Brain pericyte (primary cell): ENCODE data around the gene NDUFB6.
"Not testable (repeated sequence)": the region's sequence is repeated elsewhere in the genome, so short reads cannot be mapped to it uniquely, and the experiment has no call there.

Experiments used
- DNase-seq: peaks from one replicate; pipeline ENCODE4 v3.0.0-alpha.2; 2012; ENCODE audit warnings: low read depth, low spot score

Gene NDUFB6

DNA sequence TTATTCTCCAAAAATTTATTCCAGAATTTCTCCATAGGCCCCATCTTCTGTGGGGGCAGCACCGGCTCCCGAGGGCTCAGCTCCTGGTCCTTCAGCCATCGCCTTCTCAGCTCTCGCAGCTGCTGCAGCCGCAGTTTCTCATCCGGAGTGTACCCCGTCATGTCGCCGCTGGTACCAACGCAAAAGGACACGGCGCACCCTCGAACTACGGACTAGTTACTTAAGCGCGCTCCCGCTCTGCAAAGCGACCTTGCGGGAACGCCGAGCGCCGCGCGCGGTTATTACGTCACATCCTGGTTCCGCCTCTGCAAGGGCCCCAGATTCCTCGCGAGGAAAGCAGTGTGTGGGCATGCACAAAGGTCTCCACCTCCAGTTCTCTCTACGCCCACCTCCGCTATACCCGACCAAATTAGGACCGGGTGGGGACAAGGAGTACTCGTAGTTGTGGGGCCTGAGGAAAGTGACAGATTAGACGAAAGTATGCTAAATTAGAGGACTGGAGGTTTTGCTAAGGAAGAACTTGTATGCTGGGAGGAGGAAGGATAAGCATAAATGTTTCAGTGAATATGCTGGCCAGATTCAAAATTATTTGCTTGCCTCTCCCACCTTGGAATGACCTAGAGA lies at the start of gene NDUFB6:
TSS of gene NDUFB6 (minus strand) at position 260 of the 624 bp plus-strand sequence. CDS start at position 161, 99 bp downstream.
- peak; percentile 79 for DNase-seq

DNA sequence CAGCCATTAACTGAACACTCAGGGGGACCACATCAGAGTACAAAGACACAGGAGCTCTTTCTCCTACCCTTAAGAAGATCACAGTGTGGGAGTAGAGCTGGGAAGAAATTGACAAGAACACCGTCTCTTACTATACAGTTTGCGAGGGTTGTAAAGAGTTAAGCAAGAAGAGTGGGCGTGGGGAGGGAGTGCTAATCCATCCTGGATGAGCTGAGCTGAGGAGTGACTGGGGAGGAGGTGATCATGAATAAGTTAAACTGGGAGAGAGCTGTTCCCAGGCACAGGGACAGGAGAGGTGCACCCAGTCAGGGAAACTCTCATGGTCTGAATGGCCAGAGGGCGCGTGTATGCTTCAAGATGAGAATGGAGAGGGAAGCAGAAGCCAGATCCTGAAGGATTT lies 45.3 kb upstream of the NDUFB6 start:
- DNase-seq = no peak

DNA sequence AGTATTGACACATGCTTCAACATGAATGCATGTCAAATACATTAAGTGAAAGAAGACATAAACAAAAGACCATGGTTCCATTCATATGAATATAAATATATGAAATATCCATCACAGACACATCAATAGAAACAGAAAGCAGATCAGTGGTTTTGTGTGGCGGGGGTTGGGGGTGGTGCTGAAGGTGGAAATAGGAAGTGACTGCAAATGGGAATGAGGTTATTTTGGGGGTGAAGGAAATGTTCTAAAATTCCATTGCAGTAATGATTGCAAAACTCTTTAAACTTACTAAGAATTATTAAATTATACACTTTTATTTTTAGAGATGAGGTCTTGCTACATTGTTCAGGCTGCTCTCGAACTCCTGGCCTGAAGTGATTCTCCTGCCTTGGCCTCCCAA lies 33.9 kb upstream of the NDUFB6 start:
- no peak for DNase-seq

DNA sequence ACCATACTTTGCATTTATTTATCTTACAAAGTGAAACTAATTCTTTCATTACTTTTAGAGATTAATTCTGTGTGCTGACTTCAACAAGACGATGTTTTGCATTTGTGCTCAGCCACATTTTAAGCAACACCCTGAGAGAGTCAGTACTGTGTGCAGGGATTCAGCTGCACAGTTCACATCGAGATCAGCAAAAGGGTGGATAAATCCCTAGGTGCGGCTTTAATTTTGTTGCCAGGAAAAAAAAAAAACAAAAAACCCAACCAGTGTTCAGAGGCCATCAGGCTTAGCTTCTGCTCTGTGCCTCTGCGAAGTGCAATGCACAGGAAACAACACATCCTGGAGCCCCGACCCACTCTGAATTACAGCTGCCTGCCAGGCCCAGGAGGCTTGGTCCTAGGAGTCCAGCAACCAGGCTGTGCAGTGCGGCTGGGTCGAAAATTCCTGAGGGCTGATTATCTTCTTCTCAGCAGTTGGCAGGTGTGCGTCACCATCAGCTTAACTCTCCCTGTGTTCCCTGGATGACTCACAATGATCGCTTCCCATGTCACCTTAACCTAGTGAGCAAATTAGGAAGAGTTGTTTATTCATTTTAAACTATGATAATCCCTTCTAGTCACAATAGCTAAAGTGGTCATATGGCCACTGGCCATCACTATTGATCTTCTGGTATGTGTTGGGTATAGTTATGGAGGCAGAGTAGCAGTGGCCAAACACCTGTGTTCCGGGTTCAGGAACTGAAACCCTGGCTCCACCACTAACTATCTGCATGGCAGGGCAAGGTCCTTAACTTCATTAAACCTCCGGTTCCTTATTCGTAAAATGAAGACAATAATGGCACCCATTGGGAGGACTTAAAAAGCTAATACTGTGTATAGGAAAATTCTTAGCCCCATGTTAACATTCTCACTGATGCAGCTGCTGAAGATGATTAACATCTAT lies 31.2 kb upstream of the NDUFB6 start:
- DNase-seq = no peak

DNA sequence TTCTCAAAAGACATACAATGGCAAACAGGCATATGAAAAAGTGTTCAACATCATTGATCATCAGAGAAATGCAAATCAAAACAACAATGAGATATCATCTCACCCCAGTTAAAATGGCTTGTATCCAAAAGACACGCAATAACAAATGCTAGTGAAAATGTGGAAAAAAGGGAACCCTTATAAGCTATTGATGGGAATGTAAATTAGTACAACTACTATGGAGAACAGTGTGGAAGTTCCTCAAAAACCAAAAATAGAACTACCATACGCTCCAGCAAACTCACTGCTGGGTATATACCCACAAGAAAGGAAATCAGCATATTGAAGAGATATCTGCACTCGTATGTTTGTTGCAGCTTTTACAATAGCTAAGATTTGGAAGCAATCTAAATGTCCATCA lies 26.1 kb upstream of the NDUFB6 start:
- not testable (repeated sequence) for DNase-seq

- no peak for DNase-seq
Observed at GRCh38 chr9:32596936-32597335, 24.0 kb upstream of the NDUFB6 start.

- no peak for DNase-seq
Observed at GRCh38 chr9:32596096-32596865, 23.3 kb upstream of the NDUFB6 start.

DNA sequence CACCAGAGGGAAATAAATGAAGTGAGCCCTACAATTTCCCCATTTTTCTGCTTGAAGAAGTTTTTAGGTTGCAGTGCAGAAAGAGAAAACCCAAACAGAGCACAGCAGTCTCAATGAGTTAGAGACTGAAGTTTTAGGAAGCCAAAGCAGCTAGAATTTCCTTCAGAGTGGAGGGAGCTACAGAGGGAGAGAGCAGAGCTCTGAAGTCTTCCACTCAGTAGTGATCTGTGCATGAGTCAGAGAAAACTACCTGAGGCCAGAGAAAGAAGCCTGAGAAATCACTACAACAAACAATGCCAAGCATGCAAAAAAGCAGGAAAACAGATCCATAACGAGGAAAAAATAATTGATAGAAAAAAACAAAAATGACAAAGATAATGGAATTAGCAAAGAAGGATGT lies 17.9 kb upstream of the NDUFB6 start:
- DNase-seq = no peak

- DNase-seq = no peak
Observed at GRCh38 chr9:32590476-32590875, 17.5 kb upstream of the NDUFB6 start.

DNA sequence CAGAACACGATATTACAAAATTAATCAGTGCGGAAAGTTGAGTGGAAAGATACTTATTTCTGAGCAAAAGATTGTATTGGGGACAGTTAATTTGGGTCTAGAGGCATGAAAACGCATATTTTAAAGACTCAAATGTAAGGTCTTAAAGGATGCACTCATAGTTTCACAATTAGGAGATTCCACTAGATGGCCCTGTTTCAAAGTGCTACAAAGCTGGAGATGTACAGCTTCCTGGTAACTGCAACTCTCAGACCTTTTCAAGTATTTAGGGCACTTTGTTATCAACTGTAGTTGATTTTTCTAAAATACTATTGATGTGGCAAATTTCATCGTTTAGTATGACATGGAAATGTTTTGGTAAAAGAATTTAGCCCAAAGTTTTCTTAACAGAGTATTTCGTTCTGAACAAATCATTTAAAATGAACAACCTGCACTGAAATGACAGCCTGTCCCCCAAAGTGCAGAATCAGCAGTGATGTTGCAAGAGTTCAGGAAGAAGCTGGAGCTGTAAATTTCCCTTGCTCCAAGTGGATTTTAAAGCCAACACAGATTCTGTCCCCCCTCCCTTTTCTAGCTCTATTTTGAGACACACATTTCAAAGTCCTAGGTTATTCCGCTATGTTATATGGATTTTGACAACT lies 16.2 kb upstream of the NDUFB6 start:
- no peak for DNase-seq

- DNase-seq = no peak
Observed at GRCh38 chr9:32587901-32588300, 14.9 kb upstream of the NDUFB6 start.

DNA sequence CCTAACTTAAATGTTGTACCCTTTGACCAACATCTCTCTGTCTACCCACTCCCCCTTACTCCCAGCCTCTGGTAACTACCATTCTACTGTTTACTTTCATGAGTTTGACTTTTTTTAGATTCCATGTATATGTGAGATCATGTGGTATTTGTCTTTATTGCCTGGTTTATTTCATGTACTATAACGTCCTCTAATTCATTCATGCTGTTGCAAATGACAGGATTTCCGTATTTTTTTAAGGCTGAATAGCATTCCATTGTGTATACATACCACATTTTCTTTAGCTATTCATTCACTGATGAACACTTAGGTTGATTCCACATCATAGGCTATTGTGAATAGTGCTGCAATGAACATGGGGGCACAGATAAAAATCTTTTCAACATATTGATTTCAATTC lies 11.8 kb upstream of the NDUFB6 start:
- DNase-seq = no peak

DNA sequence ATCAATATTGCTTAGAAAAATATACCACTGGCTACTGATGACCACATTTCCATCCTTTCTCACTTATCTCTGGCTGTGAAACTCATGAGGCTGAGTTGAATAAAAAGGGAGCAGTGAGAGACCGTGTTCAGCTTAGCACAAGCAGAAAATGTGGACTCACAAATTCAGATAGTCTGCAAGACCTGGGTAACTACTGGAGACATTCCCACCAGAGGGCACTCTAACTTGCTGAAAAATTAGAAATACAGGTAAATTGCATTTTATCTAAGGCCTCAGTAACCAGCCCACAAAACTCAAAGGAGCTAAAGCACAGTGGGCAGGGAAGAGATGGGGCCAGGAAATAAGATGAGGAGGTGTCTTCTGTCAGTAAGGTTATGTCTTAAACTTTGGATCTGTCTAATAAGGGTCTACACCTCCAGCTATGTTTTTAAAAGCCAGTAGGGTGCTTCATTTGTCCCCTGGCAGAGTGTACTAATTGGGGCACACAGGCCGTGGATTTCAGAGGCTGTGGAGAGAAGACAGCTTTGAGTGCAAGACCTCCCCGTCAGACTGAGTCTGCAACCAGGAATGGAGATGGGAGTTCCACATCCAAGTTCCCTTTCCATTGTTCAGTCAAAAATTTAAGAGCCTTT lies 8.7 kb upstream of the NDUFB6 start:
- DNase-seq = no peak

- DNase-seq = no peak
Observed at GRCh38 chr9:32580631-32581300, 7.8 kb upstream of the NDUFB6 start.

DNA sequence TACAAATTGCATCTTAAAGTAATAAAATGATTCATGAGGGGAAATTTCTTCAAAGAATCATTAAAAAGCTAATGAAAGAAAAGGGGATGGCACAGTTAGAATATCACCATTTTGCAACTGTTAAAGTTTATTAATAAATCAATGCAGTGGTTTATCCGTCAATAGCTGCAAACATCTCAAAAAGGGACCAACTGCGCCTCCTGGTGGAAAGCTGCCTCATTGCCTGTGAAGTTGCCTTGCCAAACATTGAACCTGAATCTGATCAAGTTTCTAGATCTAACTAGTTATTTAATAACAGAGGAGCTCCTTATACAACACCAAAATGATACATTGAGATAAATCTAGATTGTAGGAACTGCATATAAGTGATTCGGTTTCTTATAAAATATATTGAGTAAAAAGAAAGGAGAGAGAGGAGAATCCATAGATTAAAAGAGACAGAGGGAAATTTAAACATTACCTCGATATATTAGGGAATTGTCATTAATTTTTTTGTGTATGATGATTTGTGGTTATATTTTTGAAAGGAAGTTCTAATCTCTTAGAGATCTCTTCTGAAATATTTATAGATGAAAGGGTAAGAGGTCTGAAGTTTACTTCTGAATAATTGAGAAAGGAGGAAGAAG lies 6.9 kb upstream of the NDUFB6 start:
- DNase-seq = peak; percentile 34

GRCh38 chr9:32578976-32579375 lies 6.0 kb upstream of the NDUFB6 start:
- no peak for DNase-seq

DNA sequence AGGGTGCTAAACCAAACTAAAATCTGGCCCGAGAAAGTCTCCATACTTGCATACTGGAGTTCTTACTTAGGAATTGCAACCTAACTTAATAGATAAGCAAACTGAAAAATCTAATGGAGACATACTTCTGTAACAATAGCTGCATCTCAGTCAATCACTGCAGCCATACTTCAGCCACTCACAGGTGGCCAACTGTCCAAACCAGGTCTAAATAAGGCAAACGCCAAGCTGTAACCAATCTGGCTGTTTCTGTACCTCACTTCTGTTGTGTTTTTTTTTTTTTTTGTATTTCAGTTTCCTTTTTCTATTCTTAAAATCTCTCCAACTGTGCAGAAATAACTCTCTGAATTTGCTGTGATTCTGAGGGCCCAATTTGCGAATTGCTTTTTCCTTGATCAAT lies 4.4 kb upstream of the NDUFB6 start:
- no peak for DNase-seq

- DNase-seq = no peak
Observed at GRCh38 chr9:32574858-32575257, 1.9 kb upstream of the NDUFB6 start.

GRCh38 chr9:32573821-32574220 lies 862 bp upstream of the NDUFB6 start:
- DNase-seq = no peak
